ENCODE measurements around the gene RPS14. TPM values are rescaled to one million over a fixed set of nuclear protein-coding genes. Genes with fewer than 3 reads are reported as not detected.

The RPS14 gene
- total RNA-seq, 1 donor from 2014 or later = 3,639 TPM

- Mint-ChIP-seq H3K36me3 (peaks cover 32% of the 10 kb centered on the region), H3K4me3 (no peak overlapping the region), H3K4me1 (peaks cover 1% of the 10 kb centered on the region), H3K9me3 (no peaks in the 10 kb centered on the region), H3K27ac (no peak overlapping the region), H3K27me3 (ENCODE audit: insufficient read depth, low read depth) (peaks cover 4% of the 10 kb centered on the region)
- peaks cover 2% of the 10 kb centered on the region for H3K4me1 ChIP-seq
- H3K79me2 ChIP-seq (ENCODE audit: low read depth) = peaks cover 27% of the 10 kb centered on the region
- DNase-seq (ENCODE audit: low spot score) = no peak
- peaks cover 76% of the 10 kb centered on the region for H3F3A ChIP-seq (ENCODE audit: low read depth)
- H2AFZ ChIP-seq (replicated peaks) = no peak overlapping the region
- TF ChIP-seq CTCF (IDR thresholded peaks at IDR 0.05) (no peak), EZH2 (IDR thresholded peaks at IDR 0.05) (no peak), EZH2phosphoT487 (IDR thresholded peaks at IDR 0.05) (no peak)
- H3K9ac ChIP-seq = no peak overlapping the region
- H4K20me1 ChIP-seq (ENCODE audit: low read depth) = peaks cover 59% of the 10 kb centered on the region
- peaks cover 8% of the 10 kb centered on the region for H3K36me3 ChIP-seq
- no peaks in the 10 kb centered on the region for H3K27me3 ChIP-seq
- no peak overlapping the region for H3K4me3 ChIP-seq
- no peaks in the 10 kb centered on the region for H3K9me3 ChIP-seq (ENCODE audit: low read depth)
- H3K27ac ChIP-seq = no peak overlapping the region
- no peak overlapping the region for H3K4me2 ChIP-seq
These were observed 6.8 kb downstream of the RPS14 start for GRCh38 chr5:150442699-150443080.

GRCh38 chr5:150441813-150442698 lies 7.5 kb downstream of the RPS14 start:
- H3K36me3 ChIP-seq = peaks cover 8% of the 10 kb centered on the region
- peaks cover 52% of the 10 kb centered on the region for H4K20me1 ChIP-seq (ENCODE audit: low read depth)
- no peaks in the 10 kb centered on the region for H3K27me3 ChIP-seq
- H3K27me3 Mint-ChIP-seq (ENCODE audit: insufficient read depth, low read depth) = peaks cover 6% of the 10 kb centered on the region
- H3K36me3 Mint-ChIP-seq = peaks cover 29% of the 10 kb centered on the region
- no peak overlapping the region for H3K4me2 ChIP-seq
- H3K27ac Mint-ChIP-seq = peak overlapping the region; percentile 24
- H3K9me3 Mint-ChIP-seq = no peaks in the 10 kb centered on the region
- no peaks in the 10 kb centered on the region for H3K9me3 ChIP-seq (ENCODE audit: low read depth)
- H3K4me1 ChIP-seq = no peaks in the 10 kb centered on the region
- no peak for DNase-seq (ENCODE audit: low spot score)
- no peak overlapping the region for H3K9ac ChIP-seq
- H2AFZ ChIP-seq (replicated peaks) = no peak overlapping the region
- peaks cover 70% of the 10 kb centered on the region for H3F3A ChIP-seq (ENCODE audit: low read depth)
- no peak overlapping the region for H3K4me3 ChIP-seq
- no peaks in the 10 kb centered on the region for H3K4me1 Mint-ChIP-seq
- TF ChIP-seq EZH2 (IDR thresholded peaks at IDR 0.05) = no peak
- no peak for TF ChIP-seq CTCF (IDR thresholded peaks at IDR 0.05)
- TF ChIP-seq EZH2phosphoT487 (IDR thresholded peaks at IDR 0.05) = no peak
- H3K79me2 ChIP-seq (ENCODE audit: low read depth) = peaks cover 21% of the 10 kb centered on the region
- no peak overlapping the region for H3K4me3 Mint-ChIP-seq
- H3K27ac ChIP-seq = peak overlapping the region; percentile 70

- peaks cover 4% of the 10 kb centered on the region for H3K36me3 ChIP-seq
- H3F3A ChIP-seq (ENCODE audit: low read depth) = peaks cover 61% of the 10 kb centered on the region
- Mint-ChIP-seq H3K4me1 (peaks cover 3% of the 10 kb centered on the region), H3K36me3 (peaks cover 20% of the 10 kb centered on the region), H3K9me3 (no peaks in the 10 kb centered on the region), H3K27ac (peak overlapping the region; percentile 24), H3K4me3 (no peak overlapping the region), H3K27me3 (ENCODE audit: insufficient read depth, low read depth) (peaks cover 6% of the 10 kb centered on the region)
- no peak overlapping the region for H3K4me3 ChIP-seq
- H3K9me3 ChIP-seq (ENCODE audit: low read depth) = no peaks in the 10 kb centered on the region
- TF ChIP-seq EZH2phosphoT487 (IDR thresholded peaks at IDR 0.05) (no peak), EZH2 (IDR thresholded peaks at IDR 0.05) (no peak), CTCF (IDR thresholded peaks at IDR 0.05) (no peak)
- H3K27ac ChIP-seq = peak overlapping the region; percentile 70
- H3K9ac ChIP-seq = no peak overlapping the region
- H4K20me1 ChIP-seq (ENCODE audit: low read depth) = peaks cover 44% of the 10 kb centered on the region
- H3K4me1 ChIP-seq = no peaks in the 10 kb centered on the region
- no peak overlapping the region for H3K4me2 ChIP-seq
- H3K27me3 ChIP-seq = no peaks in the 10 kb centered on the region
- no peak overlapping the region for H2AFZ ChIP-seq (replicated peaks)
- peaks cover 12% of the 10 kb centered on the region for H3K79me2 ChIP-seq (ENCODE audit: low read depth)
- no peak for DNase-seq (ENCODE audit: low spot score)
These were observed 8.4 kb downstream of the RPS14 start for GRCh38 chr5:150440948-150441812.
